Lung (tissue), 12 donors: Measurements from ENCODE around the gene ELN. TPM values are rescaled to one million over a fixed set of nuclear protein-coding genes. Genes with fewer than 3 reads are reported as not detected.

Experiments used
- ATAC-seq: fragments of 200-7000 bp; cut with Tn5 transposase; one replicate; pipeline ENCODE4 v1.9.1; 2020; ENCODE audit warnings: moderate number of reproducible peaks; ENCODE audit not compliant: insufficient read depth, low FRiP score
- DNase-seq, 3 donors: peaks; one replicate each; pipeline ENCODE4 v3.0.0-alpha.2; 2013 to 2017
- H3K27ac ChIP-seq, 2 donors: one replicate each; pipeline ENCODE4 v1.5.1; 2013; ENCODE audit warnings: mild to moderate bottlenecking in 2 of 2, moderate library complexity in 2 of 2, control low read depth in 1 of 2, inconsistent platforms in 1 of 2, low read depth in 1 of 2, low read length in 1 of 2
- H3K27me3 ChIP-seq, 3 donors: one replicate each; pipeline ENCODE4 v1.5.1; 2013; ENCODE audit warnings: low read length in 2 of 3; ENCODE audit not compliant: control insufficient read depth in 3 of 3, insufficient read depth in 3 of 3
- H3K36me3 ChIP-seq, 4 donors: one replicate each; pipeline ENCODE4 v1.5.1; 2013; ENCODE audit warnings: low read length in 4 of 4, mild to moderate bottlenecking in 1 of 4, moderate library complexity in 1 of 4; ENCODE audit not compliant: control insufficient read depth in 4 of 4, insufficient read depth in 4 of 4
- H3K4me1 ChIP-seq, 5 donors: one replicate each; pipeline ENCODE4 v1.5.1; 2013; ENCODE audit warnings: low read length in 5 of 5, mild to moderate bottlenecking in 2 of 5, moderate library complexity in 1 of 5; ENCODE audit not compliant: control insufficient read depth in 5 of 5, insufficient read depth in 5 of 5
- H3K4me3 ChIP-seq: one replicate; pipeline ENCODE4 v1.5.1; 2013; ENCODE audit warnings: mild to moderate bottlenecking, control low read depth, moderate library complexity
- H3K9ac ChIP-seq, 2 donors: one replicate each; pipeline ENCODE4 v1.5.1; 2013; ENCODE audit warnings: low read length in 2 of 2, control low read depth in 1 of 2; ENCODE audit not compliant: insufficient read depth in 1 of 2
- H3K9me3 ChIP-seq, 4 donors: one replicate each; pipeline ENCODE4 v1.5.1; 2013; ENCODE audit warnings: low read length in 3 of 4, mild to moderate bottlenecking in 1 of 4, moderate library complexity in 1 of 4; ENCODE audit not compliant: control insufficient read depth in 4 of 4, insufficient read depth in 3 of 4
- WGBS, 2 donors: extraction: QIAGEN DNeasy Blood & Tissue Kit; methylation state at CpG; one replicate each; pipeline ENCODE4 v1.1.7; 2013; 5-methylcytosine and 5-hydroxymethylcytosine counted together
- polyA plus RNA-seq, 2 donors: library from polyadenylated mRNA; stranded (reverse); fragments of 200-250 nt; gene quantifications; one replicate each; pipeline ENCODE4 v1.2.1, GENCODE V29; 2013
- total RNA-seq, 2 donors: library from RNA; depleted of rRNA in 1 of 2; stranded (reverse); fragments of >200 nt in 1 of 2; gene quantifications; one replicate each; pipeline ENCODE4 v1.2.1, GENCODE V29; 2014 to 2021
- TF ChIP-seq, protein P1 (sequence below): IDR thresholded peaks from 2 replicates; pipeline ENCODE4 v1.5.1; 2012; ENCODE audit warnings: mild to moderate bottlenecking; ENCODE audit errors: control extremely low read depth, extremely low read depth
- donor health status: control.
- donor health status: control.
- donor health status: Bipolar disorder and iron deficiency.
- donor health status: healthy.
- donor health status: DM: yes; HTN: yes; CAD: no.

The ELN gene
- total and polyA plus RNA-seq, 4 donors, result 60.4 to 274 (median 125) TPM

- peaks cover 0 to 8% (median 0%) of the 10 kb centered on the region in 5 donors for H3K4me1 ChIP-seq
- WGBS, 2 donors, result 89 to 91% methylated on average over 17 of the region's 17 CpGs
- no peak for DNase-seq
- ATAC-seq, result no peak
- no peaks in the 10 kb centered on the region for H3K36me3 ChIP-seq
- H3K9ac ChIP-seq, result no peak overlapping the region
- TF ChIP-seq, protein P1, sequence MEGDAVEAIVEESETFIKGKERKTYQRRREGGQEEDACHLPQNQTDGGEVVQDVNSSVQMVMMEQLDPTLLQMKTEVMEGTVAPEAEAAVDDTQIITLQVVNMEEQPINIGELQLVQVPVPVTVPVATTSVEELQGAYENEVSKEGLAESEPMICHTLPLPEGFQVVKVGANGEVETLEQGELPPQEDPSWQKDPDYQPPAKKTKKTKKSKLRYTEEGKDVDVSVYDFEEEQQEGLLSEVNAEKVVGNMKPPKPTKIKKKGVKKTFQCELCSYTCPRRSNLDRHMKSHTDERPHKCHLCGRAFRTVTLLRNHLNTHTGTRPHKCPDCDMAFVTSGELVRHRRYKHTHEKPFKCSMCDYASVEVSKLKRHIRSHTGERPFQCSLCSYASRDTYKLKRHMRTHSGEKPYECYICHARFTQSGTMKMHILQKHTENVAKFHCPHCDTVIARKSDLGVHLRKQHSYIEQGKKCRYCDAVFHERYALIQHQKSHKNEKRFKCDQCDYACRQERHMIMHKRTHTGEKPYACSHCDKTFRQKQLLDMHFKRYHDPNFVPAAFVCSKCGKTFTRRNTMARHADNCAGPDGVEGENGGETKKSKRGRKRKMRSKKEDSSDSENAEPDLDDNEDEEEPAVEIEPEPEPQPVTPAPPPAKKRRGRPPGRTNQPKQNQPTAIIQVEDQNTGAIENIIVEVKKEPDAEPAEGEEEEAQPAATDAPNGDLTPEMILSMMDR, result no peak
- no peak overlapping the region for H3K4me3 ChIP-seq
- no peaks in the 10 kb centered on the region for H3K27me3 ChIP-seq
- H3K9me3 ChIP-seq, result no peaks in the 10 kb centered on the region
- peak overlapping the region in 1 of 2 donors; percentile 46 for H3K27ac ChIP-seq
Observed at GRCh38 chr7:74000489-74001149, 27.4 kb upstream of the ELN start.

DNA sequence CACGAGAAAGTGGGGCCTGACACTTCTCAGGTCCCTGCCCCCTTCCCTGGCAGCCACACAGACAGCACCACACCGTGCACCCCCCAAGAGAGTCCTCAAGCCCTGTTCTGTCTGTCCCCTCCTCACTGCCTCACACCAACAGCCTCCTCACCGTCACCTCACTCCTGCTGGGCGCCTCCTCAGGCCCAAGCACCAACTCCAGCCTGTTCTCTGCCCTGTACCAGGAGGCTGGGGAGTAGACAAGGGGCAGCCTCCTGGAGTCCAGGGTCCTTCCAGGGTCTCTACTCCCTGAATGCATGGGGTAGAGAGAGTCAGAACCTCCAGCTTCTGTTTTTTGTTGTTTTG, 26.9 kb upstream of the ELN start:
- WGBS, 2 donors, result 64 to 71% methylated on average over 4 of the region's 4 CpGs

DNA sequence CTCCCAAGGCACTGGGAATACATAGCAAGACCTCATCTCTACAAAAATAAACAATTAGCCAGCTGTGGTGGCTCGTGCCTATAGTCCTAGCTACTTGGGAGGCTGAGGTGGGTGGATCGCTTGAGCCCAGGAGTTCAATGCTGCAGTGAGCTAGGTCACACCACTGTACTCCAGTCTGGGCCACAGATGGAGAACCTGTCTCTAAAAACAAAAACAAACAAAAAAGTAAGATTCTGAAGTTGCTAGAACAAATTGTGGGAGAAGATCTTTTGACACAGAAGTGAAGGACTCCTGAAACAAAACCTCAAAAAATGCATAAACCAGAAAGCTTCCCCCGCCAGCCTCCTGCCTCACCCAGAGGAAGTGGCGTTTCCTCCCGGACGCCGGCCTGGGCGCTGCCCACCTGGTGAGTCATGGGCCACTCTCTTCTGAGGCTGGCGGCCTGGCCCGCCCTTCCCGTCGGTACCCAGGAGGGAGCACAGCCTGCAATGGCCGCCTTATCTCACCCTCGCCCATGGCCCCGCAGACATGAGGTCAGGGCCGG, 25.4 kb upstream of the ELN start:
- 15 to 29% methylated on average over 16 of the region's 16 CpGs for WGBS, 2 donors

More for the DNA sequence above, 26.9 kb upstream of the ELN start:
- DNase-seq, result no peak
- TF ChIP-seq, protein P1, result no peak
- no peak for ATAC-seq
- no peaks in the 10 kb centered on the region for H3K27me3 ChIP-seq
- H3K4me3 ChIP-seq, result no peak overlapping the region
- H3K9me3 ChIP-seq, result no peaks in the 10 kb centered on the region
- no peaks in the 10 kb centered on the region for H3K36me3 ChIP-seq
- H3K27ac ChIP-seq, result peak overlapping the region in 1 of 2 donors; percentile 46
- no peak overlapping the region for H3K9ac ChIP-seq
- peaks cover 0 to 9% (median 1%) of the 10 kb centered on the region in 5 donors for H3K4me1 ChIP-seq

More for the DNA sequence above, 25.4 kb upstream of the ELN start:
- H3K9ac ChIP-seq, result no peak overlapping the region
- H3K27me3 ChIP-seq, result no peaks in the 10 kb centered on the region
- peak overlapping the region in 1 of 2 donors; percentile 73 for H3K27ac ChIP-seq
- no peaks in the 10 kb centered on the region for H3K9me3 ChIP-seq
- DNase-seq (no peak), ATAC-seq (peak; percentile 42)
- H3K4me3 ChIP-seq, result no peak overlapping the region
- peaks cover 0 to 19% (median 3%) of the 10 kb centered on the region in 5 donors for H3K4me1 ChIP-seq
- no peaks in the 10 kb centered on the region for H3K36me3 ChIP-seq
- TF ChIP-seq, protein P1, result no peak
